Neural crest cell (in vitro differentiated cells): Measurements from ENCODE around the gene GNG7. TPM values are rescaled to one million over a fixed set of nuclear protein-coding genes. Genes with fewer than 3 reads are reported as not detected.
"Not testable (repeated sequence)": the region's sequence is repeated elsewhere in the genome, so short reads cannot be mapped to it uniquely, and the experiment has no call there.

Experiments used
- DNase-seq: peaks from one replicate; pipeline ENCODE4 v3.0.0; 2021; ENCODE audit warnings: low read depth, mixed read lengths, low spot score
- H3K27ac Mint-ChIP-seq: one replicate; pipeline ENCODE4 v1.8.0; 2021; ENCODE audit warnings: mild to moderate bottlenecking, mixed read lengths; ENCODE audit not compliant: unreplicated experiment
- H3K27me3 Mint-ChIP-seq: 2 replicates; pipeline ENCODE4 v1.8.0; 2021; ENCODE audit warnings: low read depth, mild to moderate bottlenecking, mixed read lengths
- H3K36me3 Mint-ChIP-seq: 2 replicates; pipeline ENCODE4 v1.8.0; 2021; ENCODE audit warnings: low read depth, mild to moderate bottlenecking, mixed read lengths
- H3K4me1 Mint-ChIP-seq: 2 replicates; pipeline ENCODE4 v1.8.0; 2021; ENCODE audit warnings: mixed read lengths
- H3K4me3 Mint-ChIP-seq: one replicate; pipeline ENCODE4 v1.8.0; 2021; ENCODE audit warnings: mild to moderate bottlenecking, mixed read lengths
- H3K9me3 Mint-ChIP-seq: 2 replicates; pipeline ENCODE4 v1.8.0; 2021; ENCODE audit warnings: mixed read lengths
- CTCF ChIP-seq: fragments of 200-600 bp; sonication (generic); conservative IDR thresholded peaks from 2 replicates; pipeline ENCODE4 v1.5.0; 2021; ENCODE audit warnings: antibody characterized with exemption, mild to moderate bottlenecking
- total RNA-seq: library from RNA; stranded (reverse); gene quantifications from 2 replicates; pipeline ENCODE4 v1.2.1, GENCODE V29; 2021

GNG7 gene
- total RNA-seq, 1 donor from 2014 or later, result 13.9 TPM

- H3K4me1 Mint-ChIP-seq, result peaks cover 27% of the 10 kb centered on the region
- peak; percentile 97 for DNase-seq
- H3K36me3 Mint-ChIP-seq, result no peaks in the 10 kb centered on the region
- peaks cover 53% of the 10 kb centered on the region for H3K27me3 Mint-ChIP-seq
- H3K4me3 Mint-ChIP-seq, result peak within 1 kb of the TSS; percentile 99
- TF ChIP-seq CTCF, result no peak
- peak within 1 kb of the TSS; percentile 87 for H3K27ac Mint-ChIP-seq
- H3K9me3 Mint-ChIP-seq, result no peaks in the 10 kb centered on the region
Measured at GRCh38 chr19:2475702-2476450, 226.6 kb downstream of the GNG7 start, which contains the start of gene GADD45B. TSS of gene GADD45B (plus strand) at chr19:2476127. CDS start at chr19:2476359, 232 bp downstream.

GRCh38 chr19:2475018-2475701, 227.3 kb downstream of the GNG7 start:
- H3K4me1 Mint-ChIP-seq, result peaks cover 27% of the 10 kb centered on the region
- no peak overlapping the region for H3K27ac Mint-ChIP-seq
- H3K9me3 Mint-ChIP-seq, result no peaks in the 10 kb centered on the region
- no peak for TF ChIP-seq CTCF
- H3K27me3 Mint-ChIP-seq, result peaks cover 47% of the 10 kb centered on the region
- no peaks in the 10 kb centered on the region for H3K36me3 Mint-ChIP-seq
- H3K4me3 Mint-ChIP-seq, result peak overlapping the region; percentile 72
- peak; percentile 40 for DNase-seq

- peak; percentile 90 for DNase-seq
- H3K4me3 Mint-ChIP-seq, result peak overlapping the region; percentile 72
- peaks cover 31% of the 10 kb centered on the region for H3K4me1 Mint-ChIP-seq
- H3K27me3 Mint-ChIP-seq, result peaks cover 41% of the 10 kb centered on the region
- no peaks in the 10 kb centered on the region for H3K36me3 Mint-ChIP-seq
- H3K27ac Mint-ChIP-seq, result no peak overlapping the region
- H3K9me3 Mint-ChIP-seq, result no peaks in the 10 kb centered on the region
- TF ChIP-seq CTCF, result peak; percentile 100
Measured at GRCh38 chr19:2474232-2475017, 228.1 kb downstream of the GNG7 start.

GRCh38 chr19:2469915-2470200, 232.6 kb downstream of the GNG7 start:
- not testable (repeated sequence) for H3K9me3 Mint-ChIP-seq, H3K27ac Mint-ChIP-seq, H3K27me3 Mint-ChIP-seq, DNase-seq, H3K36me3 Mint-ChIP-seq
- H3K4me1 Mint-ChIP-seq, result peaks cover 11% of the 10 kb centered on the region
- H3K4me3 Mint-ChIP-seq, result peak overlapping the region; percentile 74

- H3K27ac Mint-ChIP-seq, result peak overlapping the region; percentile 92
- TF ChIP-seq CTCF, result no peak
Measured at GRCh38 chr19:2469102-2469914, 233.2 kb downstream of the GNG7 start.

More at GRCh38 chr19:2469102-2469914, 233.2 kb downstream of the GNG7 start:
- Mint-ChIP-seq H3K36me3 (no peaks in the 10 kb centered on the region), H3K27me3 (peaks cover 5% of the 10 kb centered on the region), H3K4me1 (peaks cover 11% of the 10 kb centered on the region), H3K4me3 (peak overlapping the region; percentile 74), H3K9me3 (no peaks in the 10 kb centered on the region)
- no peak for DNase-seq
